ENCODE data around the gene LPIN3. TPM values are rescaled to one million over a fixed set of nuclear protein-coding genes. Genes with fewer than 3 reads are reported as not detected.

LPIN3 gene
- total RNA-seq, 1 donor from 2014 or later: 0.60 TPM

- no peaks in the 10 kb centered on the region for H3K36me3 Mint-ChIP-seq (ENCODE audit: low read depth)
- intact Hi-C loops (cut with micrococcal nuclease): no loop called here
- ChIA-PET POLR2A (no interaction called here), CTCF (no interaction called here)
- H3K4me1 Mint-ChIP-seq: no peaks in the 10 kb centered on the region
- no peak for TF ChIP-seq CTCF (IDR thresholded peaks at IDR 0.05)
- DNase-seq (no peak), ATAC-seq (ENCODE audit: low read depth) (no peak)
- peaks cover 3% of the 10 kb centered on the region for H3K9me3 Mint-ChIP-seq
- H3K27me3 Mint-ChIP-seq: peaks cover 26% of the 10 kb centered on the region
- no peak overlapping the region for H3K4me3 Mint-ChIP-seq
- no peak overlapping the region for H3K27ac Mint-ChIP-seq
Measured at GRCh38 chr20:41377275-41377674, 36.7 kb downstream of the LPIN3 start.

GRCh38 chr20:41379551-41379950 lies 38.9 kb downstream of the LPIN3 start:
- ChIA-PET CTCF (no interaction called here), POLR2A (no interaction called here)
- H3K4me1 Mint-ChIP-seq: no peaks in the 10 kb centered on the region
- ATAC-seq (ENCODE audit: low read depth): no peak
- no peaks in the 10 kb centered on the region for H3K9me3 Mint-ChIP-seq
- no peak overlapping the region for H3K4me3 Mint-ChIP-seq
- H3K36me3 Mint-ChIP-seq (ENCODE audit: low read depth): no peaks in the 10 kb centered on the region
- intact Hi-C loops (cut with micrococcal nuclease): no loop called here
- H3K27ac Mint-ChIP-seq: no peak overlapping the region
- peaks cover 25% of the 10 kb centered on the region for H3K27me3 Mint-ChIP-seq
- DNase-seq: no peak
- TF ChIP-seq CTCF (IDR thresholded peaks at IDR 0.05): no peak

GRCh38 chr20:41380551-41381193 lies 40.1 kb downstream of the LPIN3 start:
- ChIA-PET POLR2A (no interaction called here), CTCF (no interaction called here)
- intact Hi-C loops (cut with micrococcal nuclease): no loop called here

GRCh38 chr20:41382791-41383305 lies 42.2 kb downstream of the LPIN3 start:
- Mint-ChIP-seq H3K27ac (no peak overlapping the region), H3K4me3 (no peak overlapping the region), H3K27me3 (peaks cover 14% of the 10 kb centered on the region), H3K9me3 (no peaks in the 10 kb centered on the region), H3K36me3 (ENCODE audit: low read depth) (no peaks in the 10 kb centered on the region), H3K4me1 (no peaks in the 10 kb centered on the region)
- intact Hi-C loops (cut with micrococcal nuclease): no loop called here
- no peak for DNase-seq
- ChIA-PET POLR2A (no interaction called here), CTCF (no interaction called here)
- TF ChIP-seq CTCF (IDR thresholded peaks at IDR 0.05): no peak
- no peak for ATAC-seq (ENCODE audit: low read depth)

More at GRCh38 chr20:41380551-41381193, 40.1 kb downstream of the LPIN3 start:
- Mint-ChIP-seq H3K9me3 (no peaks in the 10 kb centered on the region), H3K27me3 (peaks cover 22% of the 10 kb centered on the region), H3K4me1 (no peaks in the 10 kb centered on the region), H3K27ac (no peak overlapping the region), H3K4me3 (no peak overlapping the region), H3K36me3 (ENCODE audit: low read depth) (no peaks in the 10 kb centered on the region)
- ATAC-seq (ENCODE audit: low read depth): no peak
- DNase-seq: no peak
- no peak for TF ChIP-seq CTCF (IDR thresholded peaks at IDR 0.05)

- Mint-ChIP-seq H3K27me3 (peaks cover 12% of the 10 kb centered on the region), H3K4me1 (no peaks in the 10 kb centered on the region), H3K4me3 (no peak overlapping the region), H3K36me3 (ENCODE audit: low read depth) (no peaks in the 10 kb centered on the region), H3K9me3 (no peaks in the 10 kb centered on the region), H3K27ac (no peak overlapping the region)
- TF ChIP-seq CTCF (IDR thresholded peaks at IDR 0.05): no peak
- intact Hi-C loops (cut with micrococcal nuclease): no loop called here
- CTCF ChIA-PET: no interaction called here
- POLR2A ChIA-PET: no interaction called here
- DNase-seq: no peak
- ATAC-seq (ENCODE audit: low read depth): no peak
Measured at GRCh38 chr20:41386502-41387427, 46.1 kb downstream of the LPIN3 start.

Data from activated B cell treated with CpG ODN at 0.5 μM for 24 hours (primary cell).